CD14-positive monocyte (primary cell): Measurements from ENCODE around the gene ZNF680. TPM values are rescaled to one million over a fixed set of nuclear protein-coding genes. Genes with fewer than 3 reads are reported as not detected.

ENCODE experiments used
- DNase-seq, 3 donors: peaks; one replicate each; pipeline ENCODE4 v3.0.0-alpha.2; 2011 to 2022
- H2AFZ ChIP-seq: 2 replicates; pipeline ENCODE4 v1.6.0; 2012; ENCODE audit warnings: mild to moderate bottlenecking, low read depth, low read length, inconsistent platforms; ENCODE audit not compliant: insufficient read depth, poor library complexity, severe bottlenecking
- H3K27ac ChIP-seq, 2 donors: 1 replicate in 1 of 2; 2 replicates in 1 of 2; pipeline ENCODE4 v1.5.1; 2012 to 2013; ENCODE audit warnings: low read length in 2 of 2, control low read depth in 1 of 2, inconsistent platforms in 1 of 2, low read depth in 1 of 2, mild to moderate bottlenecking in 1 of 2
- H3K27me3 ChIP-seq, 2 donors: one replicate each; pipeline versions ENCODE4 v1.6.0 to v1.6.1; 2011 to 2013; ENCODE audit warnings: low read length in 2 of 2; ENCODE audit not compliant: control insufficient read depth in 2 of 2, insufficient read depth in 2 of 2
- H3K36me3 ChIP-seq, 2 donors: replicated peaks in 1 of 2; 1 replicate in 1 of 2; 2 replicates in 1 of 2; pipeline versions ENCODE4 v1.5.1 to v1.6.1; 2012 to 2013; ENCODE audit warnings: low read length in 2 of 2, control low read depth in 1 of 2, inconsistent platforms in 1 of 2, mild to moderate bottlenecking in 1 of 2; ENCODE audit not compliant: insufficient read depth in 2 of 2, control insufficient read depth in 1 of 2
- H3K4me1 ChIP-seq, 2 donors: 1 replicate in 1 of 2; 2 replicates in 1 of 2; pipeline versions ENCODE4 v1.5.1 to v1.6.1; 2012 to 2013; ENCODE audit warnings: low read length in 2 of 2, control low read depth in 1 of 2, inconsistent platforms in 1 of 2, mild to moderate bottlenecking in 1 of 2, moderate library complexity in 1 of 2; ENCODE audit not compliant: insufficient read depth in 2 of 2, control insufficient read depth in 1 of 2
- H3K4me2 ChIP-seq: replicated peaks from 2 replicates; pipeline ENCODE3; 2012; ENCODE audit warnings: low read length, moderate library complexity, mild to moderate bottlenecking; ENCODE audit not compliant: poor library complexity, severe bottlenecking; ENCODE audit errors: extremely low read depth
- H3K4me3 ChIP-seq, 3 experiments: fragments of 200-600 bp in 1 of 3; sonication (generic) in 1 of 3; replicated peaks in 1 of 3; 1 replicate in 2 of 3; 2 replicates in 1 of 3; pipeline ENCODE4 v1.5.1; 2011 to 2013; ENCODE audit warnings: low read length in 3 of 3, mild to moderate bottlenecking in 3 of 3, control low read depth in 2 of 3, low read depth in 2 of 3, inconsistent platforms in 1 of 3, moderate library complexity in 1 of 3
- H3K79me2 ChIP-seq: 2 replicates; pipeline ENCODE4 v1.6.0; 2012; ENCODE audit warnings: mild to moderate bottlenecking, control low read depth, inconsistent platforms, low read length, moderate library complexity; ENCODE audit not compliant: insufficient read depth
- H3K9ac ChIP-seq: 2 replicates; pipeline ENCODE4 v1.6.0; 2017; ENCODE audit warnings: low read length, mild to moderate bottlenecking; ENCODE audit not compliant: insufficient read depth, poor library complexity, severe bottlenecking
- H3K9me3 ChIP-seq, 2 donors: replicated peaks in 1 of 2; 1 replicate in 1 of 2; 2 replicates in 1 of 2; pipeline versions ENCODE4 v1.5.1 to v1.6.1; 2012 to 2013; ENCODE audit warnings: low read length in 2 of 2, control low read depth in 1 of 2; ENCODE audit not compliant: control insufficient read depth in 1 of 2, insufficient read depth in 1 of 2
- H4K20me1 ChIP-seq: 2 replicates; pipeline ENCODE4 v1.6.0; 2012; ENCODE audit warnings: mild to moderate bottlenecking, low read length, control low read depth, moderate library complexity; ENCODE audit not compliant: insufficient read depth
- H3K27ac Mint-ChIP-seq, 7 donors: one replicate each; pipeline ENCODE4 v1.8.0; 2020; ENCODE audit warnings: mild to moderate bottlenecking in 7 of 7, mixed read lengths in 7 of 7, moderate library complexity in 6 of 7, inconsistent platforms in 2 of 7
- H3K27me3 Mint-ChIP-seq, 3 donors: one replicate each; pipeline ENCODE4 v1.8.0; 2021 to 2022; ENCODE audit warnings: low read depth in 3 of 3, mild to moderate bottlenecking in 3 of 3, mixed read lengths in 3 of 3, moderate library complexity in 3 of 3, inconsistent platforms in 1 of 3
- H3K36me3 Mint-ChIP-seq, 2 donors: one replicate each; pipeline ENCODE4 v1.8.0; 2020; ENCODE audit warnings: mixed read lengths in 2 of 2, inconsistent platforms in 1 of 2, mild to moderate bottlenecking in 1 of 2
- H3K4me1 Mint-ChIP-seq: one replicate; pipeline ENCODE4 v1.8.0; 2020; ENCODE audit warnings: mild to moderate bottlenecking, mixed read lengths
- H3K4me3 Mint-ChIP-seq, 2 donors: one replicate each; pipeline ENCODE4 v1.8.0; 2020; ENCODE audit warnings: mild to moderate bottlenecking in 2 of 2, mixed read lengths in 2 of 2, moderate library complexity in 1 of 2
- H3K9me3 Mint-ChIP-seq, 7 donors: one replicate each; pipeline ENCODE4 v1.8.0; 2020 to 2022; ENCODE audit warnings: mixed read lengths in 7 of 7, mild to moderate bottlenecking in 6 of 7, moderate library complexity in 6 of 7, inconsistent platforms in 2 of 7
- CTCF ChIP-seq: fragments of 200-600 bp; IDR thresholded peaks from one replicate; pipeline ENCODE4 v1.8.0; 2022; ENCODE audit warnings: antibody characterized with exemption, mild to moderate bottlenecking
- WGBS: methylation state at CpG from one replicate; pipeline ENCODE4 v1.1.5; 2013; ENCODE audit warnings: missing lambda C conversion rate; ENCODE audit not compliant: insufficient coverage; 5-methylcytosine and 5-hydroxymethylcytosine counted together
- intact Hi-C, 2 donors: fragments of 100-400 bp; cut with micrococcal nuclease; formaldehyde crosslinking; loops; one replicate each; pipeline versions ENCODE4 v1.15.0 to v1.15.1; 2023
- polyA plus RNA-seq, 3 donors: library from polyadenylated mRNA; depleted of rRNA in 1 of 3; unstranded in 2 of 3; stranded (reverse) in 1 of 3; fragments of 300-500 nt in 2 of 3; fragments of >200 nt in 1 of 3; fragmentation: Illumina TruSeq in 2 of 3; gene quantifications; 1 replicate in 2 of 3; 2 replicates in 1 of 3; pipeline ENCODE4 v1.2.3, GENCODE V29; 2012 to 2021

Gene ZNF680
- polyA plus RNA-seq, 3 donors = 0.69 to 1.6 (median 1.5) TPM

GRCh38 chr7:64603271-64603670, 40.4 kb upstream of the ZNF680 start:
- no peaks in the 10 kb centered on the region for H3K79me2 ChIP-seq
- H3K4me1 ChIP-seq = no peaks in the 10 kb centered on the region
- no peak for TF ChIP-seq CTCF
- no peaks in the 10 kb centered on the region for H3K36me3 ChIP-seq
- intact Hi-C loops = no loop called here
- H3K4me3 Mint-ChIP-seq = no peak overlapping the region
- no peaks in the 10 kb centered on the region for H3K27me3 ChIP-seq
- H3K9me3 ChIP-seq = peaks cover 42 to 84% of the 10 kb centered on the region in 2 donors
- H3K4me2 ChIP-seq = no peak overlapping the region
- 83% methylated on average over 1 of the region's 1 CpG for WGBS
- H3K4me3 ChIP-seq = no peak overlapping the region
- peaks cover 0 to 3% (median 0%) of the 10 kb centered on the region in 3 donors for H3K27me3 Mint-ChIP-seq
- DNase-seq = no peak
- peaks cover 11 to 52% (median 37%) of the 10 kb centered on the region in 7 donors for H3K9me3 Mint-ChIP-seq
- no peaks in the 10 kb centered on the region for H4K20me1 ChIP-seq
- H3K4me1 Mint-ChIP-seq = no peaks in the 10 kb centered on the region
- H3K27ac ChIP-seq = no peak overlapping the region
- H2AFZ ChIP-seq = no peak overlapping the region
- no peak overlapping the region for H3K27ac Mint-ChIP-seq
- H3K36me3 Mint-ChIP-seq = no peaks in the 10 kb centered on the region
- no peak overlapping the region for H3K9ac ChIP-seq

- Histone ChIP-seq H3K27ac (no peak overlapping the region), H3K4me1 (no peaks in the 10 kb centered on the region), H3K4me2 (no peak overlapping the region), H3K27me3 (no peaks in the 10 kb centered on the region), H3K79me2 (no peaks in the 10 kb centered on the region), H3K4me3 (no peak overlapping the region), H4K20me1 (no peaks in the 10 kb centered on the region), H3K9ac (no peak overlapping the region), H3K9me3 (peaks cover 39 to 80% of the 10 kb centered on the region in 2 donors), H3K36me3 (no peaks in the 10 kb centered on the region), H2AFZ (no peak overlapping the region)
- H3K9me3 Mint-ChIP-seq = peaks cover 10 to 54% (median 32%) of the 10 kb centered on the region in 7 donors
- no peak overlapping the region for H3K27ac Mint-ChIP-seq
- no CpG with 5 or more reads among the region's 2 CpGs for WGBS
- H3K27me3 Mint-ChIP-seq = peaks cover 0 to 3% (median 0%) of the 10 kb centered on the region in 3 donors
- H3K4me3 Mint-ChIP-seq = no peak overlapping the region
- TF ChIP-seq CTCF = no peak
- no peak for DNase-seq
- no peaks in the 10 kb centered on the region for H3K36me3 Mint-ChIP-seq
- intact Hi-C loops = no loop called here
- no peaks in the 10 kb centered on the region for H3K4me1 Mint-ChIP-seq
Observed at GRCh38 chr7:64602518-64602917, 39.6 kb upstream of the ZNF680 start.
